Measurements from ENCODE around the gene EFR3B. TPM values are rescaled to one million over a fixed set of nuclear protein-coding genes. Genes with fewer than 3 reads are reported as not detected.

Gene EFR3B
- total and polyA plus RNA-seq, 10 of the 15 experiments (the other 5 are each of a cell fraction or from before 2014, with no cell fraction given): 0.12 to 3.9 (median 1.8) TPM

GRCh38 chr2:25085761-25086560, 44.1 kb downstream of the EFR3B start:
- CTCF ChIA-PET: no interaction called here
- Histone ChIP-seq H3K9me3 (replicated peaks; ENCODE audit: control insufficient read depth, insufficient read depth, low read length) (no peaks in the 10 kb centered on the region), H3K4me3 (no peak overlapping the region), H3K79me2 (ENCODE audit: control insufficient read depth, insufficient read depth, low read length) (no peaks in the 10 kb centered on the region), H3K9ac (ENCODE audit: control insufficient read depth, insufficient read depth, low read length) (no peak overlapping the region), H4K20me1 (ENCODE audit: control insufficient read depth, insufficient read depth) (no peaks in the 10 kb centered on the region), H3K36me3 (ENCODE audit: control insufficient read depth in 2 of 2, insufficient read depth in 2 of 2, low read length in 1 of 2) (no peaks in the 10 kb centered on the region), H3K27ac (ENCODE audit: control insufficient read depth, insufficient read depth) (no peak overlapping the region), H3K27me3 (replicated peaks in 1 of 2; ENCODE audit: control insufficient read depth in 2 of 2, insufficient read depth in 2 of 2, low read length in 1 of 2) (no peaks in the 10 kb centered on the region; a peak in 1 of 4 replicates), H3K4me2 (ENCODE audit: control insufficient read depth, insufficient read depth) (no peak overlapping the region), H3K4me1 (ENCODE audit: control insufficient read depth, insufficient read depth, low read length) (no peaks in the 10 kb centered on the region), H2AFZ (ENCODE audit: control insufficient read depth, low read depth, low read length) (no peak overlapping the region)
- SMC1A ChIA-PET (ENCODE audit: uncharacterized antibody, unreplicated experiment): interaction anchor here (1.1 kb wide), 1 partner anchor 43 kb away, joined by 3 read pairs; no protein-coding TSS in a partner anchor
- no peak for ATAC-seq
- in situ Hi-C loops (cut with MboI): no loop called here
- BruUV-seq (replicated peaks): no TSS peak
- POLR2A ChIA-PET: no interaction called here
- 73% methylated on average over 4 of the region's 4 CpGs for WGBS (ENCODE audit: insufficient coverage, insufficient replicate concordance, low lambda C conversion rate, missing lambda C conversion rate)
- RAD21 ChIA-PET (ENCODE audit: unreplicated experiment): interaction anchor here (1.6 kb wide), 1 partner anchor 111 kb away, joined by 3 read pairs; no protein-coding TSS in a partner anchor
- intact Hi-C loops (cut with micrococcal nuclease; ENCODE audit: unreplicated experiment): no loop called here
- TF ChIP-seq SMC3 (IDR thresholded peaks at IDR 0.05; ENCODE audit: borderline replicate concordance, low read length) (no peak), ZBTB40 (IDR thresholded peaks at IDR 0.05; ENCODE audit: borderline replicate concordance) (no peak), SUPT20H (IDR thresholded peaks at IDR 0.05; ENCODE audit: borderline replicate concordance, control insufficient read depth, low read depth, low read length) (no peak), SRF (IDR thresholded peaks at IDR 0.05; ENCODE audit: low read depth in 2 of 2, low read length in 2 of 2) (no peak), WRNIP1 (IDR thresholded peaks at IDR 0.05; ENCODE audit: borderline replicate concordance, low read depth, low read length) (no peak), HDAC2 (IDR thresholded peaks at IDR 0.05) (no peak), POLR2A (IDR thresholded peaks at IDR 0.05; ENCODE audit: low read depth, low read length) (no peak), CHD4 (IDR thresholded peaks at IDR 0.05) (no peak), RB1 (IDR thresholded peaks at IDR 0.05; ENCODE audit: borderline replicate concordance) (no peak), SREBF1 (IDR thresholded peaks at IDR 0.05; ENCODE audit: low read length) (no peak), IRF3 (IDR thresholded peaks at IDR 0.05) (no peak), TAF1 (IDR thresholded peaks at IDR 0.05; ENCODE audit: borderline replicate concordance, low read depth, low read length) (no peak), MXI1 (IDR thresholded peaks at IDR 0.05; ENCODE audit: low read depth, low read length) (no peak), LARP7 (IDR thresholded peaks at IDR 0.05) (no peak), USF2 (IDR thresholded peaks at IDR 0.05; ENCODE audit: borderline replicate concordance, low read depth, low read length) (no peak), SP1 (IDR thresholded peaks at IDR 0.05; ENCODE audit: low read depth, low read length) (no peak), SMARCA5 (IDR thresholded peaks at IDR 0.05) (no peak), STAT3 (IDR thresholded peaks at IDR 0.05; ENCODE audit: low read depth, low read length) (no peak), CREM (IDR thresholded peaks at IDR 0.05; ENCODE audit: low read depth) (no peak)
- no peak for DNase-seq (ENCODE audit: low read depth, low spot score)
- FAIRE-seq: no peak
